OCI-LY7 (cell line): Measurements from ENCODE around the gene TMEM44.

Source experiments
- EZH2phosphoT487 ChIP-seq: fragments of 200-600 bp; sonication (generic); IDR thresholded peaks from 2 replicates; pipeline ENCODE4 v1.6.1; 2018; ENCODE audit warnings: low read depth, borderline replicate concordance, mild to moderate bottlenecking, mixed run types, antibody characterized with exemption, low read length, moderate library complexity, mixed read lengths
- TF ChIP-seq, protein P1 (sequence below): fragments of 200-600 bp; sonication (generic); conservative IDR thresholded peaks from 2 replicates; pipeline ENCODE4 v1.5.1; 2014; ENCODE audit warnings: mild to moderate bottlenecking, antibody characterized with exemption, low read length, moderate library complexity, mixed read lengths

DNA sequence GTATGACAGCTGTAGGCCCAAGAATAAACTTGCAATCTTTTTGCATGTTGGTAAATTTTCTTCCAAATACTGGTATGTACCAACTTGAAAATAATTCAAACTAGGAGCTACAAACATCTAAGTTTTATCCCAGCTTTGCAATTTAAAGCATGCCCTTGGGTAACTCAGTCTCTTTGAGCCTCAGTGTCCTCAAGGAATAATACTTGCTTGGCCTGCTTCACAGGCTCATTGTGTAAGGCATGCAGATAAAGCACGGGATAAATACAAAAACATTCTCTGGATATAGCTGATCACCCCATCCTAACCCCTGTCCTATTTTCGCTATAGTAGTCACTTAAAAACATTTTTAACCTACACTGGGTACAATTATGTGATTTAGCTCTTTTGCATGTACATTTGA, 9.6 kb upstream of the TMEM44 start:
- TF ChIP-seq, protein P1, sequence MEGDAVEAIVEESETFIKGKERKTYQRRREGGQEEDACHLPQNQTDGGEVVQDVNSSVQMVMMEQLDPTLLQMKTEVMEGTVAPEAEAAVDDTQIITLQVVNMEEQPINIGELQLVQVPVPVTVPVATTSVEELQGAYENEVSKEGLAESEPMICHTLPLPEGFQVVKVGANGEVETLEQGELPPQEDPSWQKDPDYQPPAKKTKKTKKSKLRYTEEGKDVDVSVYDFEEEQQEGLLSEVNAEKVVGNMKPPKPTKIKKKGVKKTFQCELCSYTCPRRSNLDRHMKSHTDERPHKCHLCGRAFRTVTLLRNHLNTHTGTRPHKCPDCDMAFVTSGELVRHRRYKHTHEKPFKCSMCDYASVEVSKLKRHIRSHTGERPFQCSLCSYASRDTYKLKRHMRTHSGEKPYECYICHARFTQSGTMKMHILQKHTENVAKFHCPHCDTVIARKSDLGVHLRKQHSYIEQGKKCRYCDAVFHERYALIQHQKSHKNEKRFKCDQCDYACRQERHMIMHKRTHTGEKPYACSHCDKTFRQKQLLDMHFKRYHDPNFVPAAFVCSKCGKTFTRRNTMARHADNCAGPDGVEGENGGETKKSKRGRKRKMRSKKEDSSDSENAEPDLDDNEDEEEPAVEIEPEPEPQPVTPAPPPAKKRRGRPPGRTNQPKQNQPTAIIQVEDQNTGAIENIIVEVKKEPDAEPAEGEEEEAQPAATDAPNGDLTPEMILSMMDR = no peak
- TF ChIP-seq EZH2phosphoT487 = no peak
